ENCODE data around the gene GRHL1.
A peak's percentile ranks its signal among the peaks of the same experiment; 100 is the strongest.
"Not testable (repeated sequence)": the region's sequence is repeated elsewhere in the genome, so short reads cannot be mapped to it uniquely, and the experiment has no call there.

Gene GRHL1

GRCh38 chr2:10030798-10031197, 79.3 kb downstream of the GRHL1 start:
- H3K4me1 Mint-ChIP-seq (ENCODE audit: low read depth), result peaks cover 21% of the 10 kb centered on the region
- not testable (repeated sequence) for DNase-seq (ENCODE audit: low spot score); H3K4me3 Mint-ChIP-seq; H3K27ac Mint-ChIP-seq; H3K36me3 Mint-ChIP-seq (ENCODE audit: low read depth); H3K27me3 Mint-ChIP-seq (ENCODE audit: low read depth); H3K9me3 Mint-ChIP-seq

- Mint-ChIP-seq H3K27me3 (ENCODE audit: low read depth) (peaks cover 4% of the 10 kb centered on the region), H3K4me3 (no peak overlapping the region), H3K36me3 (ENCODE audit: low read depth) (no peaks in the 10 kb centered on the region), H3K9me3 (no peaks in the 10 kb centered on the region), H3K27ac (peak overlapping the region; percentile 57), H3K4me1 (ENCODE audit: low read depth) (peaks cover 18% of the 10 kb centered on the region)
- no peak for DNase-seq (ENCODE audit: low spot score)
Observed at GRCh38 chr2:10031886-10032745, 80.6 kb downstream of the GRHL1 start.

DNA sequence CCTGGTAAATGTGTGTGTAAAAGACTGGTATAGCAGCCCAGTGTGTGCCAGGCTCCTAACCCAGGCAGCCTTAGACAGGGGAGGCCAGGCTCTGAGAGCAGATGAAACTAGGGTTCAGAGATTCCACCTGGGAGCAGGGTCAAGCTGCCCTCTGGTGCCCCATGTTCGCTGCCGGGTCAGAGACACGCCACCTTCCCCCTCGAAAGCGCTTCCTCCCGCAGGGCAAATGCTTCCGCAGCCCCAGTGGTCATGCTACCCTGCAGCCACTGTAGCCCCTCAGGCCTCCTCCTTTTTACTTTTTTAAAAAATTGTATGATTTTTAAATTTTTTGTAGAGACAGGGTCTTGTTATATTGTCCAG, 81.2 kb downstream of the GRHL1 start:
- H3K4me3 Mint-ChIP-seq, result no peak overlapping the region
- H3K36me3 Mint-ChIP-seq (ENCODE audit: low read depth), result no peaks in the 10 kb centered on the region
- H3K27me3 Mint-ChIP-seq (ENCODE audit: low read depth), result peaks cover 4% of the 10 kb centered on the region
- no peak overlapping the region for H3K27ac Mint-ChIP-seq
- no peaks in the 10 kb centered on the region for H3K9me3 Mint-ChIP-seq
- no peak for DNase-seq (ENCODE audit: low spot score)
- H3K4me1 Mint-ChIP-seq (ENCODE audit: low read depth), result peaks cover 18% of the 10 kb centered on the region

DNA sequence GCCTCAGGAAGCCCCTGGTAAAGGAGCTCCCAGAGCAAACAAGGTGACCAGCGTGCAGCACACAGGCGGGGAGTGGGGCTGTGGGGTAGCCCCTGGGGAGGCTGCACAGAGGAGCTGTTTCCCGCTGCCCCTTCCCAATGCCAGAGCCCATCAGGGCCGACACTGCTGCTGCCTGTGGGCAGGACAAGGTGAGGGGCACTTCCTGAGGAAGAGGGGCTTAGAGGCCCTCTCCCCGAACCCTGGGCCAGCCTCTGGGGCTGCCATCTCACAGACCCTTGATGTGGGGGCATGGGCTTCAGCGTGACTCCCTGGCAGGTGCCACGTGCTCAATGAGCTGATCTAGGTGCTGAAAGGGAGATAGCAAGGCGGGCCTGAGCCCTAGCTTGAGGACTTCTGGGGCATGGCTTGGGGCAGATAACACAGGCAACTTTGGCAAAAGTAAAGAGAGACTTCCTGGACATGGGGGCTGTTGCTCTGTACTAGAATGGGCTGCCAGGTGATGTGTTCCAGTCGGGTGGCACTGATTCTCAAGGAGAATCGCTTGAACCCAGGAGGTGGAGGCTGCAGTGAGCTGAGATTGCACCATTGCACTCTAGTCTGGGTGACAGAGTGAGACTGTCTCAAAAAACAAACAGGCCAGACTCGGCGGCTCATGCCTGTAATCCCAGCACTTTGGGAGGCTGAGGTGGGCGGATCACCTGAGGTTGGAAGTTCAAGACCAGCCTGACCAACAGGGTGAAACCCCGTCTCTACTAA, 81.9 kb downstream of the GRHL1 start:
- DNase-seq (ENCODE audit: low spot score), result no peak
- Mint-ChIP-seq H3K9me3 (no peaks in the 10 kb centered on the region), H3K27ac (no peak overlapping the region), H3K4me1 (ENCODE audit: low read depth) (peaks cover 18% of the 10 kb centered on the region), H3K27me3 (ENCODE audit: low read depth) (peaks cover 4% of the 10 kb centered on the region), H3K4me3 (no peak overlapping the region), H3K36me3 (ENCODE audit: low read depth) (no peaks in the 10 kb centered on the region)

- Mint-ChIP-seq H3K4me1 (ENCODE audit: low read depth) (peaks cover 15% of the 10 kb centered on the region), H3K27me3 (ENCODE audit: low read depth) (peaks cover 4% of the 10 kb centered on the region), H3K9me3 (no peaks in the 10 kb centered on the region), H3K36me3 (ENCODE audit: low read depth) (no peaks in the 10 kb centered on the region), H3K27ac (peak overlapping the region; percentile 21), H3K4me3 (no peak overlapping the region)
- DNase-seq (ENCODE audit: low spot score), result no peak
Observed at GRCh38 chr2:10034333-10035052, 83.0 kb downstream of the GRHL1 start.

GRCh38 chr2:10035053-10035422, 83.5 kb downstream of the GRHL1 start:
- no peak for DNase-seq (ENCODE audit: low spot score)
- no peaks in the 10 kb centered on the region for H3K36me3 Mint-ChIP-seq (ENCODE audit: low read depth)
- H3K9me3 Mint-ChIP-seq, result no peaks in the 10 kb centered on the region
- no peaks in the 10 kb centered on the region for H3K27me3 Mint-ChIP-seq (ENCODE audit: low read depth)
- H3K4me1 Mint-ChIP-seq (ENCODE audit: low read depth), result peaks cover 9% of the 10 kb centered on the region
- H3K4me3 Mint-ChIP-seq, result no peak overlapping the region
- H3K27ac Mint-ChIP-seq, result peak overlapping the region; percentile 21

- Mint-ChIP-seq H3K9me3 (no peaks in the 10 kb centered on the region), H3K4me3 (no peak overlapping the region), H3K27me3 (ENCODE audit: low read depth) (peaks cover 4% of the 10 kb centered on the region), H3K27ac (no peak overlapping the region), H3K4me1 (ENCODE audit: low read depth) (peaks cover 5% of the 10 kb centered on the region), H3K36me3 (ENCODE audit: low read depth) (no peaks in the 10 kb centered on the region)
- no peak for DNase-seq (ENCODE audit: low spot score)
Observed at GRCh38 chr2:10035633-10036032, 84.1 kb downstream of the GRHL1 start.

DNA sequence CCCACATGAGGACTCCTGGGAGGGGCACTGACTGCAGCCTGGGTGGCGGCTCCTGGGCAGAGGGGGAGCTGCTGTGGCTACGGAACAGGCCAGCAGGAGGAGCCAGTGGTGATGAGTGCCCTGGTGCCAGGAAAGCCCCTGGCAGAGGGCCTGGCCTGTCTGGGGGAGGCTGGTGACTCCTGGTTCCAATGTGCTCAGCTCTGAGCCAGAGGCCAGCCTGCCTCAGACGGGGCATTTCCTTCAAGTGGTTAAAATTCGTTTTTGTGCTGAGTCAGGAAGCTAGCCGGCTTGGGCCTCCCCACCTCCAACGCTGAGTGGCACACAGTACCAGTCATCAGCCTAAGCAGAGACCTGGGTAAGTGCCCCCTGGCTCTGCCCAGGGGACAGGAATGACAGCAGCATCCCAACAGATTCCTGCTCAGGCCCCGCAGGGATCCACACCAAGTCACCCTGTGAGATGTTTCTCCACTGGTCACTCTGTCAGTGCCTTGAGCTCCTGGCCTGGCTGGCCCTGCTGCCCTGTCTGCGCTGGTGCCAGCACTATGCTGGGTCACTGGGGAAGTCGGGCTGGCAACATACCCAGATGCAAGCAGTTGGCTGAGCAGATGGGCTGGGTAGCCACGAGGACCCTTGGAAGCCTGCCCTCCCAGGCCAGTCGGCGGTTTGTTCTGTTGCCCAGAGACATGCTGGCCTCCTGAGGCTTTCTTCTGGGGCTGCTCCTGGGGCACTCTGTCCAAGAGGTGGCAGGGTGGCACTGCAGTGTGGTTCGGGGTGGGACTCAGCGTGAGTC, 84.8 kb downstream of the GRHL1 start:
- peaks cover 7% of the 10 kb centered on the region for H3K4me1 Mint-ChIP-seq (ENCODE audit: low read depth)
- H3K4me3 Mint-ChIP-seq, result no peak overlapping the region
- no peaks in the 10 kb centered on the region for H3K36me3 Mint-ChIP-seq (ENCODE audit: low read depth)
- H3K27ac Mint-ChIP-seq, result no peak overlapping the region
- no peaks in the 10 kb centered on the region for H3K9me3 Mint-ChIP-seq
- peaks cover 9% of the 10 kb centered on the region for H3K27me3 Mint-ChIP-seq (ENCODE audit: low read depth)
- no peak for DNase-seq (ENCODE audit: low spot score)

- no peaks in the 10 kb centered on the region for H3K36me3 Mint-ChIP-seq (ENCODE audit: low read depth)
- no peak overlapping the region for H3K4me3 Mint-ChIP-seq
- DNase-seq (ENCODE audit: low spot score), result no peak
- H3K27ac Mint-ChIP-seq, result no peak overlapping the region
- H3K9me3 Mint-ChIP-seq, result no peaks in the 10 kb centered on the region
- H3K27me3 Mint-ChIP-seq (ENCODE audit: low read depth), result peaks cover 21% of the 10 kb centered on the region
- peaks cover 14% of the 10 kb centered on the region for H3K4me1 Mint-ChIP-seq (ENCODE audit: low read depth)
Observed at GRCh38 chr2:10038123-10038522, 86.6 kb downstream of the GRHL1 start.

DNA sequence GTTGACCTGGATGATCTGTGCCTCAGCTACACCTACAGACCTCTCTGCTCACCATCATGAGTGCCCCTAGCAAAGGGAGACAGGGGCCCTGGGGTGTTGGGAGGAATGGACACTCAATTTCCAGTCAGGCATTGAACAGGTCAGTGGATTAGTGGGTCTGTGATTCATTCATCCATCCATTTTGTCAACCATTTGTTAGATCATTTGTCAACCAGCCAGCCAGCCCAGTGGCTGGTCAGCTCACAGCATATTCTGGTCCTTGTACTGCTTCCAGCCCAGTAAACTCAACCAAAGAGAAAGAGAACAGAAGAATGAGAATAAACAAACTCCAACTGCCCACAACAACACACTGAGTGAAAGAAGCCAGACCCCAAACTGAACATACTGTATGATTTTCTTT, 87.2 kb downstream of the GRHL1 start:
- Mint-ChIP-seq H3K9me3 (no peaks in the 10 kb centered on the region), H3K4me1 (ENCODE audit: low read depth) (peaks cover 14% of the 10 kb centered on the region), H3K27me3 (ENCODE audit: low read depth) (peaks cover 21% of the 10 kb centered on the region), H3K4me3 (no peak overlapping the region), H3K27ac (no peak overlapping the region), H3K36me3 (ENCODE audit: low read depth) (no peaks in the 10 kb centered on the region)
- DNase-seq (ENCODE audit: low spot score), result no peak

GRCh38 chr2:10039658-10040410, 88.3 kb downstream of the GRHL1 start:
- Mint-ChIP-seq H3K27me3 (ENCODE audit: low read depth) (peaks cover 24% of the 10 kb centered on the region), H3K36me3 (ENCODE audit: low read depth) (no peaks in the 10 kb centered on the region), H3K27ac (no peak overlapping the region), H3K9me3 (no peaks in the 10 kb centered on the region), H3K4me1 (ENCODE audit: low read depth) (peaks cover 18% of the 10 kb centered on the region), H3K4me3 (no peak overlapping the region)
- DNase-seq (ENCODE audit: low spot score), result no peak

DNA sequence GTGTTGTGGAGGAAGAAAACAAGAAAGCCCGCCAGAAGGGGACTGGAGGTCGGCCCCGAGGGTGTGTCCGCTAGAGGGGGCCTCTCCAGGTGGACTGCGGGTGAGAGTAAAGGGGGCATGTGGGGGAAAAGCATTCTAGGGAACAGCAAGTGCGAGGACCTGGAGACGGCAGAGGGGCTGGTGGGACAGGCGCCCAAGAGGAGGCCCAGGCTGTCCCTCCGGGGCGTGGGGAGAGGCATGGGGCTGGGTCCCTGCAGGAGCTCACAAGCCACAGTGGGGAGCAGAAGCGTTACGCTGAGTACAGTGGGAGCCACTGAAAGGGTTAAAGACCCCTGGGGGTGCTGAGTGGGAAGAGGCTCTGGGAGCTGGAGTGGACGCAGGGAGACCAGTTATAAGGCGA, 90.2 kb downstream of the GRHL1 start:
- Mint-ChIP-seq H3K4me3 (peak overlapping the region; percentile 81), H3K27me3 (ENCODE audit: low read depth) (peaks cover 24% of the 10 kb centered on the region), H3K4me1 (ENCODE audit: low read depth) (peaks cover 15% of the 10 kb centered on the region), H3K36me3 (ENCODE audit: low read depth) (peaks cover 4% of the 10 kb centered on the region), H3K27ac (no peak overlapping the region), H3K9me3 (no peaks in the 10 kb centered on the region)
- no peak for DNase-seq (ENCODE audit: low spot score)
